HL-60 (cell line): ENCODE data around the gene DNAH7.

Source experiments
- CTCF ChIP-seq: IDR thresholded peaks from one replicate; pipeline ENCODE4 v1.5.1; 2011; ENCODE audit warnings: low read length, control low read depth, inconsistent platforms; ENCODE audit not compliant: insufficient read depth
- GABPA ChIP-seq: IDR thresholded peaks from 2 replicates; pipeline ENCODE4 v1.6.1; 2012; ENCODE audit warnings: low read depth
- POLR2AphosphoS5 ChIP-seq: IDR thresholded peaks from 2 replicates; pipeline ENCODE4 v1.6.1; 2012; ENCODE audit warnings: low read depth
- REST ChIP-seq: IDR thresholded peaks from 2 replicates; pipeline ENCODE4 v1.6.1; 2012; ENCODE audit warnings: low read depth; ENCODE audit not compliant: insufficient replicate concordance

GRCh38 chr2:196073521-196073920 lies 4.9 kb upstream of the DNAH7 start:
- TF ChIP-seq CTCF, result no peak
- TF ChIP-seq POLR2AphosphoS5, result no peak
- TF ChIP-seq GABPA, result no peak
- TF ChIP-seq REST, result no peak
